ENCODE measurements around the gene SNAP23.
"Not testable (repeated sequence)": the region's sequence is repeated elsewhere in the genome, so short reads cannot be mapped to it uniquely, and the experiment has no call there.

Gene SNAP23

GRCh38 chr15:42556550-42557207 is 61.2 kb downstream of the SNAP23 start:
- DNase-seq: not testable (repeated sequence)

DNA sequence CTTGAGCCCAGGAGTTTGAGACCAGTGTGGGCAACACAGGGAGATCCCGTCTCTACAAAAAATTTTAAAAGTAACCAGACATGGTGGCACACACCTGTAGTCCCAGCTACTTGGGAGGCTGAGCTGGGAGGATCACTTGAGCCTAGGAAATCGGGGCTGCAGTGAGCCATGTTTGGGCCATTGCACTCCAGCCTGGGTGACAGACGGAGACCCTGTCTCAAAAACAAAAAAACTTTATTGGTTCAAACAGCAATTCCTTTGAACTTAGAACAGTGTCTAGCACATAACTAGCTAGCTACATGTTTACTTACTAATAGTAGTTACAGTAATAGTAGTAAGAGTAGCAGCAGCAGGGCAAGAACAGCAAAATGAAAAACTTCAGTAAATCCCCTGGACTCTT is 63.3 kb downstream of the SNAP23 start:
- DNase-seq: no peak

GRCh38 chr15:42575188-42576039 is 80.0 kb downstream of the SNAP23 start, which contains the start of gene STARD9:
Gene STARD9 (plus strand): TSS chr15:42575606. CDS start chr15:42575716, 110 bp downstream.
- peak; percentile 66 to 99 (median 98) for DNase-seq

DNA sequence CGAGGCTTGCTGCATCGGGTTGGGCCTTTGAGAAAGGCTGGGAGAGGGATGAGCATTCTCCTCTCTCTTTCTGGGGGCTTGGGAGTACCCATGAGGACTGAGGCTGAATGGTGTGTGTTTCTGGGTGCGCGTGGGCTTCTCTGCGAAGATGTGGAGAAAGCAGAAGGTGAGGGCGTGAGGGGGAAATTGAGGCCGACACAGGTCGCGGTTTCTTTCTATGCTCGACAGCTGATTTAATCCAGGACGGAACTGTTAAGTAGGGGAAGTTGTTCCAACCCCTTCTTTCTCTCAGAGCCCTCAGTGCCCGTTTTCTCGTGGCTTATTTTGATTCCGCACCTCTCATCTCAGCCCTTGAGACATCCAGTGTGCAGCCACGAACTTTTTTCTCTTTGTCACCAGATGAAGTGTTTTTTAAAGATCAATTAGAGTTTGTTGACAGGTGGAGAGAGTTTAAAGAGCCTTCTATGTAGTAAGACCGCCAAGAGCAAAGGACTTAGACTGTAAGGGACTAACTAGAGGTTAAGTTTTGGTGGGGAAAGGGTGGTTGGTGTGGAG is 80.7 kb downstream of the SNAP23 start:
- no peak for DNase-seq

DNA sequence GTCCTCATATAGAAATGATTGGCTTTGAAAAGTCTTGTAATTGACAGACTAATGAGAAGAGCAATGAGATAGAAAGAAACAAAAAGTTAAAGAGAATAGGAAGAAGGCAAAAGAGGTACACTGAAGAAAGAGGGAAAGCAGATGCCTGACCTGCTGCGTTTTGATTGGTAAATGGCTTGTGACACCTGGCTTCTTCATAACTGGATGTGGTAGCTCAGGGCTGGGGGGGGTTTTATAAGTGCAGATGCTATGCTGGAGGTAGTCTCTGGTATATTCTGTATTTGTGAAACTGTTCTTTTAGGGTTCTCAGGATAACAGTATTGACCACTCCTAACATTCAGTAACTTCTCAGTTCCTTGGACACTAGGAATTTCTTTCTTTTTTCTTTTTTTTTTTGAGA is 81.3 kb downstream of the SNAP23 start:
- DNase-seq: no peak

DNA sequence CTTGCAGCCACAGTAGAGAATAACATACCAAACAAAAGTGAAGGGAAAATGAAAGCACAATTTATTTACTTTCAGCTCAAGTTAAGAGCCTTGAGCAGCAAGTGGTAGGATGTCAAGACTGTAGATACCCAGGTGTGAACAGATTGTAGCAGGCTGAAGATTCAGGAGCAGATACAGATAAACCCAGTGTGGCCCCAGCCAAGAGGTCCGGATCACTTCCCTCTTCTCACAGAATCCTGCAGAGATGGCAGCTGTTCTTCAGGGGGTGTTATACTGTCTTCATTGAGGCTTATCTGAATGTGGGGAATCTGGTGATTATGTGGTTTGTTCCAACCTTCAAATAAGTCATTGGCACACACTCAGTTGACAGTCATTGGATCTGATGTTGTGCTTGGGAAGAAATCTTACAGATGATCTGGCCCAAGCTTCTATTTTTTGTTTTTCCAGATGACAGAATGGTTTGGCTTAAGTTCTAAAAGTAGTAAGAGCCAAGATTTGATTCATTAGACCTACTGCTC is 82.1 kb downstream of the SNAP23 start:
- DNase-seq: peak in 1 of 58 donors; percentile 1

DNA sequence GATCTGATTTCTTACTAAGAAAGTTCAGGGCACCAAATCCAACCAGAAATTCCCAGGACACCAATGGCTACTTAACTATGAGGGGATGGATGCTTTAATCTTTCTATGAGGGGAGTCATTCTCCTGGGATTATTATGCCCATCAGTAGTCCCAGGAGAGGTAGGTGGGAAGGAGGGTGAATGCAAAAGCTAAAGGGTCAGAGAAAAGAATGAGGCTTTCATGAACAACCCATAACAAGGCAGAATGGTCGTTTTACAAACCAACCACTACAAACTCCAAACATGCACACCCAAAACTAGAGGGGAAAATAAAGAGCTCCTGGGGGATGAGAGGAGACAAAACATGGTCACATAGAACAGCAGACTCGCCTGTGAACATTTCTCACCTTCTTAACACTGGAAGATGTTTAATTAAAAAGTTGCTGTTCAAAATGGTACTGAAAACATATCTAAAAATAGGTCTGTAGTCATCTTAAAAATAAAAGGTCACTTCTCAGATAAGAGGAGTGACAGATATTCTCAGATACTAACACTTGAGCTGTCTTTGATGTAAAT is 83.6 kb downstream of the SNAP23 start:
- DNase-seq: no peak

GRCh38 chr15:42581272-42581730 is 85.9 kb downstream of the SNAP23 start:
- peak in 57 of 58 donors; percentile 18 to 88 (median 76) for DNase-seq
